GM12801 (cell line): Measurements from ENCODE around the gene IRF3.

Source experiments
- TF ChIP-seq, protein P1 (sequence below): IDR thresholded peaks from one replicate; pipeline ENCODE4 v1.5.1; 2011; ENCODE audit warnings: control low read depth; ENCODE audit not compliant: insufficient read length; ENCODE audit errors: extremely low read depth

IRF3 gene

DNA sequence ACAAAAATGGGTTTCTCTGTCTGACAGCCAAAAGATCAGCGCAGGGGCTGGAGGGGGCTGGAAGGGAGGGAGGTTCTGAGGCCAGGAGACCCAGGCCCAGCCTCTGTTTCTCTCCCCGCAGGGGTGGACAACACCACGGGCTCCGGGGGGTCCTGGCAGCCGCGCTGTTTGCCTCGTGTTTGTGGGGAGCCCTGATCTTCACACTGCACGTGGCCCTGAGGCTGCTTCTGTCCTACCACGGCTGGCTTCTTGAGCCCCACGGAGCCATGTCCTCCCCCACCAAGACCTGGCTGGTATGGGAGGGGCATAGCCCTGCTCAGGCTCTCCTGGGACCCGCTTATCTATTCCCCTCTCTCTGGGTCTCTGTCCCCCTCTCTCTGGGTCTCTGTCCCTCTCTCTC, 34.9 kb upstream of the IRF3 start:
- TF ChIP-seq, protein P1, sequence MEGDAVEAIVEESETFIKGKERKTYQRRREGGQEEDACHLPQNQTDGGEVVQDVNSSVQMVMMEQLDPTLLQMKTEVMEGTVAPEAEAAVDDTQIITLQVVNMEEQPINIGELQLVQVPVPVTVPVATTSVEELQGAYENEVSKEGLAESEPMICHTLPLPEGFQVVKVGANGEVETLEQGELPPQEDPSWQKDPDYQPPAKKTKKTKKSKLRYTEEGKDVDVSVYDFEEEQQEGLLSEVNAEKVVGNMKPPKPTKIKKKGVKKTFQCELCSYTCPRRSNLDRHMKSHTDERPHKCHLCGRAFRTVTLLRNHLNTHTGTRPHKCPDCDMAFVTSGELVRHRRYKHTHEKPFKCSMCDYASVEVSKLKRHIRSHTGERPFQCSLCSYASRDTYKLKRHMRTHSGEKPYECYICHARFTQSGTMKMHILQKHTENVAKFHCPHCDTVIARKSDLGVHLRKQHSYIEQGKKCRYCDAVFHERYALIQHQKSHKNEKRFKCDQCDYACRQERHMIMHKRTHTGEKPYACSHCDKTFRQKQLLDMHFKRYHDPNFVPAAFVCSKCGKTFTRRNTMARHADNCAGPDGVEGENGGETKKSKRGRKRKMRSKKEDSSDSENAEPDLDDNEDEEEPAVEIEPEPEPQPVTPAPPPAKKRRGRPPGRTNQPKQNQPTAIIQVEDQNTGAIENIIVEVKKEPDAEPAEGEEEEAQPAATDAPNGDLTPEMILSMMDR, result no peak

DNA sequence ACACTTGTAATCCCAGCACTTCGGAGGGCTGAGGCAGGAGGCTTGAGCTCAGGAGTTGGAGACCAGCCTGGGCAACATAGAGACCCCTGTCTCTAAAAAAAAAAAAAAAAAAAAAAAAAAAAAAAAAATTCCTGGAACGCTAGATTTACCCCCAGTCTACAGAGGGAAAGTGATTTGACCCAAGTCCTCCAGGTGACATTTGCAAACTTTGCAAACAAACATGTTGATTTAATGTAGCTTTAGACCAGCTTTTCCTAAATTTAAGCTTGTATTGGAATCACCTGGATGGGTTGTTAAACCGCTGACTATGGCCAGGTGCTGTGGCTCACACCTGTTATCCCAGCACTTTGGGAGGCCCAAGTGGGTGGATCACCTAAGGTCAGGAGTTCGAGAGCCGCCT, 33.7 kb upstream of the IRF3 start:
- TF ChIP-seq, protein P1, result no peak

DNA sequence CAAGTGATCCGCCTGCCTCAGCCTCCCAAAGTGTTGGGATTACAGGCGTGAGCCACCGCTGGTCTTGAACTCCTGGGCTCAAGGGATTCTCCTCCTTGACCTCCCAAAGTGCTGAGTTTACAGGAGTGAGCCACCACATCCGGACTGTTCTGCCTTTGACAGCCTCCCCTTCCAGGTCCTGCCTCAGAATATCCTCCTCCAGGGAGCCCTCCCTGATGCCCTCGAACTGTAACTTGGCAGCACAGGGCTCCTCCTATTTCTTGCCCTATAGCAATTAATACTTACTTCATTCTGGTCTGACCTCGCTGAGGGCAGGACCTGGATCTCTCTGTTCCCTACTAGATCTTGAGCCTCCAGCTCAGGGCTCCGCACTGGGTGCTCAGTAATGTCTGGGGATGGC, 31.2 kb upstream of the IRF3 start:
- TF ChIP-seq, protein P1, result no peak

DNA sequence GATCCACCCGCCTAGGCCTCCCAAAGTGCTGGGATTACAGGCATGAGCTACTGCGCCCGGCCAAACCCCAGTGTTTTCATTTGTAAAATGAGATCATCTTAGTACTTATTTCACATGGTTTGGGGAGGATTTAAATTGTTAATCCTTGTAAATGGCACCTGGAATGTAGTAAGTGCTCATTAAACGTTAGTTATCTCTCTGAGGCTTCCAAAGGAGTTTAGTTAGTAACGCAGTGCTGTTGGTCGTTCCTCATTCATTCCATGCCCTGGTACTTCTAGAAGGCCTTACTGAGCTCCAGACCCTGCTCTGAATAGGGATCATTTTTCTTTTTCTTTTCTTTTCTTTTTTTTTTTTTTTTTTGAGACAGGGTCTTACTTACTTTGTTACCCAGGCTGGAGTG, 30.5 kb upstream of the IRF3 start:
- TF ChIP-seq, protein P1, result no peak

DNA sequence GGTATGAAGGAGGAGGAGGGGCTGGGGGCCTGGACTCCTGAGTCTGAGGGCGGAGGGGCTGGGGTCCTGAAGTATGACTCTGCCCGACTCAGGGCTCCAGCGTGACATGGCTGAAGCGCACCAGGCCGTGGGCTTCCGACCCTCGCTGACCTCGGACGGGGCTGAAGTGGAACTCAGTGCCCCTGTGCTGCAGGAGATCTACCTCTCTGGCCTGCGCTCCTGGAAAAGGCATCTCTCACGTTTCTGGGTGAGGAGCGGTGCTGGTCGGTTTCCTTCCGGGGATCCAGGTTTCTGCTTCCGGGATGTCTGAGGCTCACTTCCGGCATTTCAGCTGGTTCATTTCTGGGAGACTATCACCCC, 26.5 kb upstream of the IRF3 start:
- TF ChIP-seq, protein P1, result no peak

DNA sequence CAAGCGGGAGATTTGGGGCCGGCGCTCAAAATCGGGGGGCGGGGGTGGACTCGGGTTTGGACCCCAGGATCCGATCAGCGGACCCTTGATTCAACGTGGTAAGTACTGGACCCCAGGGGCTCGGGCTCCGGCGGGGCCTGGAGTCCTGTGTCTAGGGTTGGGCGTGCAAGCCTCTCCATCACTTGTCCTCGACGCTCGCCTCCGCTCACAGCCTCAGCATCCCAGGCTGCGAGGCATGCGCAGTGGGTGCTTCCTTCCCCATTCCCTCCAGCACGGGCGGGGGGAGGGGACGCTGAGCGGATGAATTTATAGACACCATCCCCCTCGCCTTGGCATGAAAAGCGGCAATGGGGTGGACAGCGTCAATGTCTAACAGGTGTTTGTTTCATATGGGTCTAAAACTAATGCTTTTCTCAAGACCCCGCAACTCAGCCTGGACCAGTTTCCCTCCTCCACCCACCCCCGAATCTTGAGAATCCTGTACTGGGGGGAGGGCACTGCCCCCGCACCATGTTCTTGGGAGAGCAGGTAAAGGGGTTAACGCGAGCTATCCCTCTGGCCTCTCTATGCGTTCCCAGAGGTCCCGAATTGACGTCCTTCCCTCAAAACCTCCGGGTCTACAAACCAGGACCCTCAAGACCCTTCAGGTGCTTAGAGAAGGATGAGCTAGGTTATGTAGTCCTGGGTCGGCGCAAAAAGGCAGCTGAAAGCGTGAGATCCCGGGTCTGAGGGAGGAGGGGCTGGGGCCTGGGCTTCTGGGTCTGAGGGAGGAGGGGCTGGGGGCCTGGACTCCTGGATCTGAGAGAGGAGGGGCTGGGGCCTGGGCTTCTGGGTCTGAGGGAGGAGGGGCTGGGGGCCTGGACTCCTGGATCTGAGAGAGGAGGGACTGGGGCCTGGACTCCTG, 25.8 kb upstream of the IRF3 start:
- TF ChIP-seq, protein P1, result no peak

DNA sequence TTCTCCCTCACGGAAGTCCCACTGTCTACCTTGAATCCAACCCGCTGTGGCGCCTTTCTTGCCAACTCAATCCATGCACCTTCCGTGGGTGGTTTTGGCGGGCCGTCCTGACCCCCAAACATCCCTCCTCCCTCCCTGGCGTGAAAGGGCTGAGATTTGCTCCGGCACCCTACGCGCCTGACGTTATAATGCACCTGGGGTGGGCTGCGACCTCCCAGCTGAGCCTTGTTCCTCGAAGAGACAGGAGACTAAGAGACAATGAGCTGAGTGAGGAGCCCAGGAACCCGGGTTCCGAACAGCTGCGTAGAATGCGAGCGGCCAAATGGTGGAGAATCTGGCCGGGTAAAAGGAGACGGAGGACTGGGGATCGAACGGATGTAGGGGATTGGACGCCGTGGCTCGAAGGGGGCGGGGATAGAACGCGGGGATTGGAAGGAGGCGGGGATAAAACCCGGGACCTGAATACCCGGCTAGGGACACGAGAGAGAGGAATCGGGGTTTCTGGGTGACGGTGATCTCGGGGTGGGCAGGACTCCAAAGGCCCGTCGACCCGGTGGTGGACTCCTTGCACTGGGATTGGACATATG, 25.1 kb upstream of the IRF3 start, which contains the start of gene CPT1C:
TSS of gene CPT1C (plus strand) at position 461 of the 587 bp plus-strand sequence. CDS start 1,137 bp downstream, outside the sequence.
- TF ChIP-seq, protein P1, result no peak
